Stromal cell of bone marrow (primary cell): Measurements from ENCODE around the gene ATF7IP.
"Not testable (repeated sequence)": the region's sequence is repeated elsewhere in the genome, so short reads cannot be mapped to it uniquely, and the experiment has no call there.

Experiments used
- DNase-seq: peaks from one replicate; pipeline ENCODE4 v3.0.0-alpha.2; 2012; ENCODE audit warnings: low read depth

The ATF7IP gene

DNA sequence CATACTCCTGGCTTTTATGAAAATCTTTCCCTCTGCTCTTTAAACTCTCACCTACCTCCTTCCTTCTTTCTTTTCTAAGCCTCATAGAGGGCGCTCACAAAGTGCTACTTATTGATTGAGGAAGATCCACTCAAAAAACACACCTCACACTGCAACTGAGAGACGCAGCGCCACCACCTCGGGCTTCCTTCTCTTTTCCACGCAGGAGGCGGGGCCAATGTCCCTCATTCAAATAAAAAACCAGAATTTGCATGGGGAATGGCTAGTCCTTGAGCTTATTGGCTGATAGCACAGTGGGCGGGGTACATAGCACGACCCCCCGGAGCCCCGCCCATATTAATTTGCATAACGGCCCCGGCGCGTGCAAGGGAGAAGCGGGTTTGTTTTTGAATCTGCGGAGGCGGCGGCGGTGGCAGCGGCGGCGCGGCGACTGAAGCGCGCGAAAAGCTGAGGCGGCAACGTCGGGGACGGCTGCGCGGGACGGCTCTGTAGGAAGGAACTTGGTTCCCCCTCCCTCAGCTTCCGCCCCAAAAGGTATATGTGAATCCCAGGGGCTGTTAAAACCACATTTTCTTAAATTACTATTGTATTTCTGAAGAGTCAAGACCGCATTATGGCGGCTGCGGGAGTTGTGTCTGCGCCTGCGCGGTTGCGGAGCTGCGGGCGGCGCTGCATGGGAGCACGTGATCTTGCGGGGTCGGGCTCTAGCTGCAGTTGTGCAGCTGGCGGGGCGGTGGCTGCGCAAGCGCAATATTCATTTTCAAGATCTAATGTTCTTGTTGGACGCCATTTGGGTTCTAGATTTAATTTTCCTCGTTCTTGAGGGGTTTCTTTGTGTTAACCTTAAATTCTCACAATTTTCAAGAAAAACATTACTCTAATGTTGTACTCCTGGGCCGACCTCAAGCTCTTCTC lies at the start of gene ATF7IP:
Gene ATF7IP, plus strand, starts transcription at position 389 of the 915 bp plus-strand sequence. CDS start 58,234 bp downstream, outside the sequence.
- peak; percentile 97 for DNase-seq

DNA sequence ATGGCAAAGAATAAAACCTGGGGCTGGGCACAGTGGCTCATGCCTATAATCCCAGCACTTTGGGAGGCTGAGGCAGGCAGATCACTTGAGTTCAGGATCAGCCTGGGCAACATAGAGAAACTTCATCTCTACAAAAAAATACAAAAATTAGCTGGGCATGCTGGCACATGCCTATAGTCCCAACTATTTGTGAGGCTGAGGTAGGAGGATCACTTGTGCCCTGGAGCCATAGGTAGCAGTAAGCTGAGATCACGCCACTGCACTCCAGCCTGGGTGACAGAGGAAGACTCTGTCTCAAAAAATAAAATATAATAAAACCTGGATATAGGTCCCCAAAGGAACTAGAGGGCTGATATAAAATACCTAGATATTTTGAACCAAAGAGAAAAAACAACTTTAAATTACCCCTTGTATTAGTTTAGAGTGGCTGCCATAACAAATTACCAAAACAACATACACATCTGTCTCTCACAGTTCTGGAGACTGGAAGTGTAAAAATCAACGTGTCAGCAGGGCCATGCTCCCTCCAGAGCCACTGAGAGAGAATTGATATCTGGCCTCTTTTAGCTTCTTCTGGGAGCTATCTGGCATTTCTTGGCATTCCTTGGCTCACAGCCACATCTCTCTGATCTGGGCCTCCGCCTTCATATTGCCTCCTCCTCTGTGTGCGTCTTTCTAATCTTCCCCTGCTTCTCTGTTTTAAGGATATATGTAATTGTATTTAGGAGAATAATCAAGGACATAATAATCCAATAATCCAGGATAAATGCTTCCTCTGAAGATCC lies 47.9 kb upstream of the ATF7IP start:
- no peak for DNase-seq

DNA sequence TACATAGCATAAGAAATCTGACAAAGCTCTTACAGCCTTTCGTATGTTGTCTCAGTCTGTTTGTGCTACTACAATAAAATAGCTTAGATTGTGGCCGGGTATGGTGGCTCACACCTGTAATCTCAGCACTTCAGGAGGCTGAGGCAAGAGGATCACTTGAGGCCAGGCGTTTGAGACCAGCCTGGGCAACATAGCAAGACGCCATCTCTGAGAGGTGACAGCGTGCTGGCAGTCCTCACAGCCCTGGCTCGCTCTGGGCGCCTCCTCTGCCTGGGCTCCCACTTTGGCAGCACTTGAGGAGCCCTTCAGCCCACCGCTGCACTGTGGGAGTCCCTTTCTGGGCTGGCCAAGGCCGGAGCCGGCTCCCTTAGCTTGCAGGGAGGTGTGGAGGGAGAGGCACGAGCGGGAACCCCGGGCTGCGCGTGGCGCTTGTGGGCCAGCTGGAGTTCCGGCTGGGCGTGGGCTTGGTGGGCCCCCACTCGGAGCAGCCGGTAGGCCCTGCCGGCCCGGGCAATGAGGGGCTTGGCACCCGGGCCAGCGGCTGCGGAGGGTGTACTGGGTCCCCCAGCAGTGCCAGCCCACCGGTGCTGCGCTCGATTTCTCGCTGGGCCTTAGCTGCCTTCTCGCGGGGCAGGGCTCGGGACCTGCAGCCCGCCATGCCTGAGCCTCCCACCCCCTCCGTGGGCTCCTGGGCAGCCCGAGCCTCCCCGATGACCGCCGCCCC lies 45.6 kb upstream of the ATF7IP start:
- DNase-seq: not testable (repeated sequence)

DNA sequence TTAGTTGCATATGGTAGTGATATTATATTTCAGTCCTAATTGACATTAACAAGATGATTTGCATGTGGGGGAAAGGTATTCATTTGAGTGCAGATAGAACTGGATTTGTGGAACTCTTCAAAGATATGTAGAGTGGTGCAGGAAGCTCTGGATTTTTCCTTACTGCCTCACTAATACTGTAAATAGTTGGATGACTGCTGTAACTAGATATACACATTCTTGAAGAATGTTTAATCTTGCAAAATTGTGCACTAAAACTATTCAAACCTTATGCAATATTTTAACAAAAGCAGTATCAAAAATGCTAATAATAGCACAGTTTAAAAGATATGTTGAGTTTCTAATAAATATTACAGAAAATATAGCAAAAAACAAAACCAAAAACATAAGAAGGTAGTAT lies 43.1 kb upstream of the ATF7IP start:
- DNase-seq: no peak

DNA sequence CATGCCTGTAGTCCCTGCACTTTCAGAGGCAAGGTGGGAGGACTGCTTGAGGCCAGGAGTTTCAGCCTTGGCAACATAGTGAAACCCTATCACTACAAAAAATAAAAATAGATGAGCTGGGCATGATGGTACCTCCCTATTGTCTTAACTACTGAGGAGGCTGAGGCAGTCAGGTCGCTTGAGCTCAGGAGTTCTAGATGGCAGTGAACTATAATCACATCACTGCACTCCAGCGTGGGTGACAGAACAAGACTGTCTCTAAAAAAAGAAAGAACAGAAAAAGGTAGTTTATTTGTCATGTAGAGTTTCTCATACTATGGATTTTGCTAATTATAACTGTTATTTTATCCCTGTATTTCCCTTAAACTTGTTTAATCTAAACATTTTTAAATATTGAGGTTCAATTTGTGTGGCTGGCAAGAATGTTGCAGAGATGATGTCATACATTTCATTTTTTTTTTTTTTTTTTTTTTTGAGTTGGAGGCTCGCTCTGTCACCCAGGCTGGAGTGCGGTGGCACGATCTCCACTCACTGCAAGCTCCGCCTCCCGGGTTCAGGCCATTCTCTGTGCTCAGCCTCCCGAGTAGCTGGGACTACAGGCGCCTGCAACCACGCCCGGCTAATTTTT lies 39.7 kb upstream of the ATF7IP start:
- DNase-seq: no peak

GRCh38 chr12:14326699-14327098 lies 38.8 kb upstream of the ATF7IP start:
- DNase-seq: no peak

DNA sequence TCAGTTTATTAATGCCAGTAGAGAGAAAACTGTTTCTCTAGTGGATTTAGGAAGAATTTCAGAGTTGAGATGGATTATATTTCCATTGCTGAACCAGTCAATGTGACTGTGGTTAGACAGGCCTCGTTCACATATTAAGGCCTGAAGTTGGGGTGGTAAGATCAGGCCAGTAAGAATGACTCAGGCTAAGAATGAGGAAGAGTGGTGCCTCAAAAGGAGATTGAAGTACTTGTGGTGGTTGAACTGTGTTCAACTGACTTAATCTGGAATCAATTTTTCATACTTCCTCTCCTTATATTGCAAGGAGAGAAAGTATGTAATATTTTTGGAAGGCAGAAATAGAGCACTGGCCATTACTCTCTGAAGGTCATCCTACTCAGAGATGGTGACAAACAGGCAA lies 37.8 kb upstream of the ATF7IP start:
- peak; percentile 87 for DNase-seq

DNA sequence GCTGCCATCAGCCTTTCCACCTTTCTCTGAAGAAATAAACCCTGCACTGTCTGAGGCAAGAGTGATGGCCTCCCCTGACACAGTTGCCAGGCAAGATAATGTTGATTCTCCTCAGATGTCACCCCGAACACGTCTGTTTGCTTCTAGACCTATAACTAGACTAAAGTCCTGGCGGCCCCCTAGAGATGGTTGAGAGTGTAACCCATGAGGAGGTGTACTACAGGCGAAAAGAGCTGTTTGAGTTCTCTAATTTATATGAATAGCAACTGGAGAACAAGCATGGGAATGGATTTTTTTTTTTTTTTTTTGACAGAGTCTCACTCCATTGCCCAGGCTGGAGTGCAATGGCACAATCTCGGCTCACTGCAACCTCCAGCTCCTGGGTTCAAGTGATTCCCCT lies 33.0 kb upstream of the ATF7IP start:
- DNase-seq: no peak

GRCh38 chr12:14340371-14340770 lies 25.1 kb upstream of the ATF7IP start:
- no peak for DNase-seq

GRCh38 chr12:14351524-14351923 lies 14.0 kb upstream of the ATF7IP start:
- DNase-seq: not testable (repeated sequence)

- not testable (repeated sequence) for DNase-seq
These were observed 13.4 kb upstream of the ATF7IP start for GRCh38 chr12:14352066-14352465.

DNA sequence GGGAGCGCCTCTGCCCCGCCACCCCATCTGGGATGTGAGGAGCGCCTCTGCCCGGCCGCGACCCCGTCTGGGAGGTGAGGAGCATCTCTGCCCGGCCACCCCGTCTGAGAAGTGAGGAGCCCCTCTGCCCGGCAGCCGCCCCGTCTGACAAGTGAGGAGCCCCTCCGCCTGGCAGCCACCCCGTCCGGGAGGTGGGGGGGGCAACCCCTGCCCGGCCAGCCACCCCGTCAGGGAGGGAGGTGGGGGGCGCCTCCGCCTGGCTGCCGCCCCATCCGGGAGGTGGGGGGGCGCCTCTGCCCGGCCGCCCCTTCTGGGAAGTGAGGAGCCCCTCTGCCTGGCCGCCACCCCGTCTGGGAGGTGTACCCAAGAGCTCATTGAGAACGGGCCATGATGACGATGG lies 10.8 kb upstream of the ATF7IP start:
- not testable (repeated sequence) for DNase-seq

GRCh38 chr12:14356147-14356546 lies 9.3 kb upstream of the ATF7IP start:
- no peak for DNase-seq

- DNase-seq: no peak
These were observed 8.0 kb upstream of the ATF7IP start for GRCh38 chr12:14357486-14357885.

- no peak for DNase-seq
These were observed 3.1 kb upstream of the ATF7IP start for GRCh38 chr12:14362352-14362751.

- DNase-seq: no peak
These were observed 755 bp upstream of the ATF7IP start for GRCh38 chr12:14364583-14365271.

DNA sequence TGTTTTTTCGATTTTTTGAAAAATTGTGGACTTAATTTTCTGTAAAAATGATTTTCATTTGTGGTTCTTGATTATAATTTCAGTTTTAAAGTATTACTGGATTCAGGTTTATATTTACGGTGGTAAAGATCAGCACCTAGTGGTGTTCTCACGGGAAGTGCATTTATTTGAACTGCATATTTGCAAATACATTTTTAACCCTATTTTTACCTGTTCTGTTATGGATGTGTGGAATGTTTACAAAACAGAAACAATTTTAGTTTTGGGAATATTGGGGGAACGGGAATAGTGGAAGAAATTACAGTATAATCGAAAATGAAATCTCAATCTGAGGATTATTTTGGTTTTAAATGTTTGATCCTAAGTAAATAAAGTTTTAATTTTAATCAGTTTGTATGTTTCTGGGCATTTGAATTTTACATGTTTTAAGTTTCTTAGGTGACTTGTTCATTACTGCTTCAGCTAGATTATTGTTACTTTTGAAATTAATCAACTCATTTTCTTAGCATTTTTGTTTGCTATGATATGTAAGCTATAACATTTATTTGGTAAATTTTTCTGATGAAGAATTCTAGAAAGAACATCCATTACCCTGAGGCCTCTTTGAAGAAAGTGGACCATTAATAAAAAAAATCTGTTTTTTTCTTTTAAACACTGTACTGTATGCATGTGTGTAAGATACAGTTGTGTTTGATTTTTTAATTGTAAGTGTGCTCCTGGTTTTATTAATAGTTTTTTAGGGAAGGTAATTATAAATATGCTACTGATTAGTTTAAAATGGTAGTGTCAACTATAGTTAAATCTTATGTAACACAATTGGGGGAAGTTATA lies 942 bp downstream of the ATF7IP start:
- DNase-seq: no peak

DNA sequence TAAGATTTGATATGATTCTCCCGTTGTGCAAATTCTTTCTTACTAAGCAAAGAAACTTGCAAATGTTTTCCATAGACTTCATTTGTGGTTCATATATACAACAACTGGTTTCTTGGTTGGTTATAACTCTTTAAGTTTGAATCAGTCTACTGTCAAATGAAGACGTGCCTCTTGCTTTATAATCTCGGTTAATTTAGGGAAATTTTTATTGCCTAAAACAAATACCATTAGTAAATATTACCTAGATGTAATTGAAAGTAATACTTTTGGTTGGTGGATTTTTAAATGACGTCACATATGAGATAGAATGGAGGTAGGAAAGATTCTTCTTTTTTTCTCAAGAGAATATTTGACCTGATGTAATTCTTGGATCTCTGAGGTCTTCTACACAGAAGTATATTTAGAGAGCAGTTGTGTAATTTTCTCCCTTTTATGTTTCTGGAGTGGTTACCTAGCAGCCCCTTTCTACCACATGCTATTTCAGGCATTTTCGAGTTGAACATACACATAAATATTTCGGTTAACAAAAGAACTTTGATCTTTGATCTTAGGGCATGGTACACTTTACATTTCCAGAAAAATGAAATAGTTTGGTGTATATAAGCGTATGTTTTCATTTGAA lies 1.7 kb downstream of the ATF7IP start:
- DNase-seq: no peak

DNA sequence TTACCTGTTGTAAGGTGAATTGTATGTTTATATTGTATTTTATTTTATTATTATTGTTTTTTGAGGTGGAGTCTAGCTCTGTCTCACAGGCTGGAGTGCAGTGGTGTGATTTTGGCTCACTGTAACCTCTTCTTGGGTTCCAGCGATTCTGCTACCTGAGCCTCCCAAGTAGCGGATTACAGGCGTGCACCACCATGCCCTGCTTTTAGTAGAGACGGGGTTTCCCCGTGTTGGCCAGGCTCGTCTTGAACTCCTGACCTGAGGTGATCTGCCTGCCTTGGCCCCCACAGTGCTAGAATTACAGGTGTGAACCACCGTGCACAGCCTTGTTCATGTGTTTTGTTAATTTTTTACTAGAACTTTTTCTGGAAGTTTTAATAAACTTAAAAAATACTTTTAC lies 3.8 kb downstream of the ATF7IP start:
- no peak for DNase-seq

- DNase-seq: peak; percentile 29
These were observed 7.7 kb downstream of the ATF7IP start for GRCh38 chr12:14373217-14373616.
